HCT116 (cell line): ENCODE data around the gene SLTM. TPM values are rescaled to one million over a fixed set of nuclear protein-coding genes. Genes with fewer than 3 reads are reported as not detected.

Source experiments
- ATAC-seq: fragments of 200-7000 bp; cut with Tn5 transposase; 2 replicates; pipeline ENCODE4 v1.9.1; 2020; ENCODE audit warnings: mild to moderate bottlenecking, moderate library complexity
- BruUV-seq: library from RNA; stranded (reverse); fragments of 400-500 nt; replicated peaks from 2 replicates; lab custom pipeline; 2021; lab: Mats Ljungman, UMichigan
- CTCF ChIA-PET: fragments of 300-600 bp; sonication (Branson Sonifier 250); formaldehyde crosslinking; loops from one replicate; lab custom pipeline; 2021; ENCODE audit warnings: antibody characterized with exemption; lab: Charles Lee
- POLR2A ChIA-PET: fragments of 300-600, 350-600 bp; sonication (Branson Sonifier 250); formaldehyde crosslinking; loops from one replicate; lab custom pipeline; 2021; ENCODE audit warnings: antibody characterized with exemption; lab: Charles Lee
- RAD21 ChIA-PET, 2 experiments: fragments of 300-600 bp; sonication (Branson Sonifier 250); formaldehyde crosslinking; loops; one replicate each; lab custom pipeline; 2023; ENCODE audit warnings: low total read pairs in 2 of 2; ENCODE audit not compliant: uncharacterized antibody in 2 of 2, unreplicated experiment in 2 of 2, low non-redundant PET in 1 of 2; lab: Charles Lee
- DNase-seq: peaks from one replicate; pipeline ENCODE4 v3.0.0-alpha.2; 2010; ENCODE audit warnings: low read depth, low spot score
- H2AFZ ChIP-seq: fragments of 200-600 bp; shearing (Covaris generic), sonication (generic); 2 replicates; pipeline ENCODE4 v1.6.1; 2017; ENCODE audit warnings: low read depth, mixed run types, mixed read lengths, antibody characterized with exemption, low read length; ENCODE audit not compliant: poor library complexity, severe bottlenecking
- H3K27ac ChIP-seq: 2 replicates; pipeline ENCODE4 v1.5.1; 2012; ENCODE audit warnings: low read depth, low read length
- H3K27me3 ChIP-seq: fragments of 200-600 bp; sonication (generic); 2 replicates; pipeline ENCODE4 v1.6.1; 2016; ENCODE audit warnings: mixed run types, low read length, mixed read lengths; ENCODE audit not compliant: insufficient read depth
- H3K36me3 ChIP-seq, 2 experiments: fragments of 200-500 bp in 1 of 2; fragments of 200-600 bp in 1 of 2; sonication (Bioruptor generic) in 1 of 2; sonication (generic) in 1 of 2; 2 replicates each; pipeline versions ENCODE4 v1.5.1 to v1.6.1; 2014 to 2016; ENCODE audit warnings: low read length in 2 of 2, inconsistent platforms in 1 of 2, mixed read lengths in 1 of 2, mixed run types in 1 of 2; ENCODE audit not compliant: insufficient read depth in 2 of 2, control insufficient read depth in 1 of 2
- H3K4me1 ChIP-seq, 2 experiments: fragments of 200-600 bp in 1 of 2; sonication (generic) in 1 of 2; 2 replicates each; pipeline versions ENCODE4 v1.5.1 to v1.6.1; 2012 to 2017; ENCODE audit warnings: low read length in 2 of 2, inconsistent platforms in 1 of 2, mild to moderate bottlenecking in 1 of 2, mixed read lengths in 1 of 2, mixed run types in 1 of 2, moderate library complexity in 1 of 2; ENCODE audit not compliant: insufficient read depth in 2 of 2, control insufficient read depth in 1 of 2
- H3K4me2 ChIP-seq: fragments of 200-600 bp; sonication (generic); 2 replicates; pipeline ENCODE4 v1.6.1; 2017; ENCODE audit warnings: mixed run types, low read length, mixed read lengths
- H3K4me3 ChIP-seq, 2 experiments: fragments of 200-600 bp in 1 of 2; sonication (generic) in 1 of 2; replicated peaks in 1 of 2; 2 replicates each; pipeline ENCODE4 v1.5.1; 2011 to 2016; ENCODE audit warnings: low read length in 2 of 2, control low read depth in 1 of 2, low read depth in 1 of 2, mild to moderate bottlenecking in 1 of 2, mixed read lengths in 1 of 2, mixed run types in 1 of 2
- H3K79me2 ChIP-seq: fragments of 200-600 bp; sonication (generic); 2 replicates; pipeline ENCODE4 v1.6.1; 2017; ENCODE audit warnings: mild to moderate bottlenecking, mixed run types, low read length, moderate library complexity, mixed read lengths; ENCODE audit not compliant: insufficient read depth
- H3K9ac ChIP-seq: fragments of 200-600 bp; sonication (generic); 2 replicates; pipeline ENCODE4 v1.6.1; 2016; ENCODE audit warnings: low read length, mixed read lengths
- H3K9me2 ChIP-seq: fragments of 200-600 bp; sonication (generic), shearing (Covaris generic); 2 replicates; pipeline ENCODE4 v1.6.1; 2017; ENCODE audit warnings: mixed run types, mild to moderate bottlenecking, moderate library complexity; ENCODE audit not compliant: insufficient read depth
- H3K9me3 ChIP-seq, 2 experiments: fragments of 200-500 bp in 1 of 2; fragments of 200-600 bp in 1 of 2; sonication (Bioruptor generic) in 1 of 2; sonication (generic) in 1 of 2; 2 replicates each; pipeline ENCODE4 v1.6.1; 2014 to 2017; ENCODE audit warnings: low read length in 2 of 2, mixed read lengths in 2 of 2, inconsistent platforms in 1 of 2, low read depth in 1 of 2, mild to moderate bottlenecking in 1 of 2, mixed run types in 1 of 2, moderate library complexity in 1 of 2; ENCODE audit not compliant: control insufficient read depth in 1 of 2, insufficient read depth in 1 of 2
- H4K20me1 ChIP-seq: fragments of 200-600 bp; sonication (generic), shearing (Covaris generic); 2 replicates; pipeline ENCODE4 v1.6.1; 2017; ENCODE audit warnings: mixed run types, mild to moderate bottlenecking, moderate library complexity; ENCODE audit not compliant: insufficient read depth
- ATF3 ChIP-seq: IDR thresholded peaks from 2 replicates; pipeline ENCODE4 v1.6.1; 2012
- FOSL1 ChIP-seq: IDR thresholded peaks from 2 replicates; pipeline ENCODE4 v1.6.1; 2012; ENCODE audit warnings: low read depth
- MAX ChIP-seq: IDR thresholded peaks from 2 replicates; pipeline ENCODE4 v1.6.1; 2012
- POLR2A ChIP-seq: IDR thresholded peaks from 2 replicates; pipeline ENCODE4 v1.7.0; 2011; ENCODE audit warnings: borderline replicate concordance; ENCODE audit not compliant: insufficient read depth, insufficient read length; ENCODE audit errors: extremely low read depth
- POLR2AphosphoS5 ChIP-seq: IDR thresholded peaks from 2 replicates; pipeline ENCODE4 v1.6.1; 2011; ENCODE audit warnings: mild to moderate bottlenecking, low read depth, low read length, moderate library complexity
- SIN3A ChIP-seq: IDR thresholded peaks from 2 replicates; pipeline ENCODE4 v1.6.1; 2012; ENCODE audit warnings: low read depth
- SRF ChIP-seq: IDR thresholded peaks from 2 replicates; pipeline ENCODE4 v1.6.1; 2012; ENCODE audit warnings: low read depth
- YY1 ChIP-seq: IDR thresholded peaks from 2 replicates; pipeline ENCODE4 v1.6.1; 2011; ENCODE audit warnings: low read length, low read depth, moderate library complexity, mild to moderate bottlenecking; ENCODE audit not compliant: insufficient replicate concordance; ENCODE audit errors: extremely low read depth
- ZFX ChIP-seq: fragments of 450-650 bp; IDR thresholded peaks from 2 replicates; pipeline ENCODE4 v1.6.1; 2017
- ZNF274 ChIP-seq: fragments of 200-500 bp; sonication (Bioruptor generic); IDR thresholded peaks from 2 replicates; pipeline ENCODE4 v1.6.1; 2014; ENCODE audit warnings: mild to moderate bottlenecking, low read depth, low read length, inconsistent platforms
- intact Hi-C: fragments of 100-400 bp; cut with micrococcal nuclease; formaldehyde crosslinking; loops from 2 replicates; pipeline ENCODE4 v1.10.0; 2022
- total RNA-seq: library from RNA; stranded (reverse); gene quantifications from one replicate; pipeline ENCODE4 v1.2.1, GENCODE V29; 2021; ENCODE audit not compliant: unreplicated experiment

Gene SLTM
- total RNA-seq, 1 experiment from 2014 or later, result 88.7 TPM

- ATAC-seq (no peak), DNase-seq (no peak)
- H3K4me3 ChIP-seq, result no peak overlapping the region
- H3K27ac ChIP-seq, result no peak overlapping the region
- ChIA-PET RAD21 (no interaction called here), POLR2A (no interaction called here), CTCF (interaction anchor here (1.7 kb wide), 1 partner anchor 542 kb away, joined by 5 read pairs; no protein-coding TSS in a partner anchor)
- H3K36me3 ChIP-seq, result no peaks in the 10 kb centered on the region
- H3K4me2 ChIP-seq, result no peak overlapping the region
- H3K4me1 ChIP-seq, result peaks cover 0 to 8% of the 10 kb centered on the region in 2 experiments; a peak in 2 of 4 replicates
- no peaks in the 10 kb centered on the region for H3K79me2 ChIP-seq
- no peaks in the 10 kb centered on the region for H3K9me2 ChIP-seq
- intact Hi-C loops, result loop anchor here (5.0 to 10.0 kb wide), 2 partner anchors 533 to 734 kb away; no protein-coding TSS in a partner anchor
- H4K20me1 ChIP-seq, result no peaks in the 10 kb centered on the region
- BruUV-seq, result no TSS peak
- no peak overlapping the region for H3K9ac ChIP-seq
- H3K9me3 ChIP-seq, result no peaks in the 10 kb centered on the region
- TF ChIP-seq POLR2A, result no peak
- TF ChIP-seq YY1, result no peak
- TF ChIP-seq SIN3A, result no peak
- TF ChIP-seq ZNF274, result no peak
- TF ChIP-seq MAX, result no peak
- no peak for TF ChIP-seq SRF
- no peak for TF ChIP-seq FOSL1
- TF ChIP-seq POLR2AphosphoS5, result no peak
- no peak for TF ChIP-seq ZFX
- TF ChIP-seq ATF3, result no peak
- no peaks in the 10 kb centered on the region for H3K27me3 ChIP-seq
- H2AFZ ChIP-seq, result no peak overlapping the region
Observed at GRCh38 chr15:58958811-58959210, 25.3 kb upstream of the SLTM start.
